Psoas muscle (tissue), 8 donors: ENCODE measurements around the gene MTUS2. TPM values are rescaled to one million over a fixed set of nuclear protein-coding genes. Genes with fewer than 3 reads are reported as not detected.

ENCODE experiments used
- ATAC-seq, 4 donors: fragments of 200-7000 bp; cut with Tn5 transposase; one replicate each; pipeline ENCODE4 v1.9.1; 2020; ENCODE audit warnings: moderate library complexity in 3 of 4, mild to moderate bottlenecking in 2 of 4
- DNase-seq, 2 donors: peaks; one replicate each; pipeline ENCODE4 v3.0.0-alpha.2; 2020
- H3K27ac ChIP-seq: fragments of 200-600 bp; one replicate; pipeline ENCODE4 v1.8.0; 2022
- H3K27me3 ChIP-seq, 3 donors: fragments of 200-600 bp in 1 of 3; one replicate each; pipeline versions ENCODE4 v1.6.1 to v1.8.0; 2013 to 2022; ENCODE audit warnings: low read length in 2 of 3, mild to moderate bottlenecking in 2 of 3, moderate library complexity in 1 of 3; ENCODE audit not compliant: insufficient read depth in 3 of 3
- H3K36me3 ChIP-seq, 2 donors: fragments of 200-600 bp in 1 of 2; one replicate each; pipeline versions ENCODE4 v1.6.1 to v1.8.0; 2013 to 2022; ENCODE audit warnings: low read depth in 1 of 2, mild to moderate bottlenecking in 1 of 2, moderate library complexity in 1 of 2; ENCODE audit not compliant: insufficient read depth in 1 of 2
- H3K4me1 ChIP-seq: fragments of 200-600 bp; one replicate; pipeline ENCODE4 v1.8.0; 2022
- H3K4me3 ChIP-seq: fragments of 200-600 bp; one replicate; pipeline ENCODE4 v1.8.0; 2022; ENCODE audit warnings: mild to moderate bottlenecking
- H3K9me3 ChIP-seq: fragments of 200-600 bp; one replicate; pipeline ENCODE4 v1.8.0; 2022
- CTCF ChIP-seq: fragments of 200-600 bp; IDR thresholded peaks from one replicate; pipeline ENCODE4 v1.8.0; 2022; ENCODE audit warnings: antibody characterized with exemption
- WGBS, 3 donors: extraction: QIAGEN DNeasy Blood & Tissue Kit; methylation state at CpG; one replicate each; pipeline versions ENCODE4 v1.1.6 to v1.1.7; 2013; 5-methylcytosine and 5-hydroxymethylcytosine counted together
- intact Hi-C, 2 donors: fragments of 100-400 bp; cut with DNase I; formaldehyde crosslinking; loops; one replicate each; pipeline versions ENCODE4 v1.11.0 to v1.14.2; 2022
- polyA plus RNA-seq, 3 donors: library from polyadenylated mRNA; stranded (reverse); fragments of 200-250 nt; gene quantifications; one replicate each; pipeline ENCODE4 v1.2.3, GENCODE V29; 2013
- total RNA-seq, 4 donors: library from RNA; stranded (reverse); fragmentation: NEBNext Ultra II Directional in 2 of 4; extraction: Animal tissue kit (Norgen Biotek cat#: 25700) in 2 of 4; gene quantifications; one replicate each; pipeline versions ENCODE4 v1.2.1 to v1.2.4, GENCODE V29; 2021 to 2023
- donor health status: healthy with polysubstance abuse.
- donor health status: DM: no; HTN: no; CAD: no; lungs with moderate emphysema.
- donor health status: Bipolar disorder and iron deficiency.
- donor health status: healthy.
- donor health status: DM: yes; HTN: yes; CAD: no.
- donor health status: DM: no; HTN: no; CAD: no.
- donor health status: DM: no; HTN: no; CAD: no.
- donor health status: DM: yes; HTN: yes; CAD: no.

MTUS2 gene
- total and polyA plus RNA-seq, 7 donors = 0.03 to 0.79 (median 0.14) TPM; not detected in 2

DNA sequence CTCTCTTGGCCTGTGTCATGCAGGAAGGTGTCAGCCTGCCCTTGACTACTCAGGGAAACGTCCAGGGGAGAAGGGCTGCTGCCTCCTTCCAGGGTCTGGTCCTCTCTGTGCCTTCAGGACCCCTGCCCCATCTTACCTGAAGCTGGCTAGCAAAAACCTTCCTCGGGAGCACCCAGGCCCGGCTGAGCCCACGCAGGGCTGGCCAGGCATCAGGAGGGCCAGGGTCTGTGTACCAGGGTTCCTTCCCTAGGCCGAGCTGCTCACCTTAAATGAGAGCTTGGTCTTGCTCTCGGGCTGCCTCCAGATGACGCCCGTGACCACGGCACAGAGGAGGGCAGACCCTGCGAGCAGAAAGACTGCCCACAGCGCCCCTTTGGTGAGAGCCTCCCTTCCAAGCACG lies 696.7 kb downstream of the MTUS2 start:
- intact Hi-C loops = no loop called here
- Histone ChIP-seq H3K27me3 (peaks cover 0 to 11% (median 0%) of the 10 kb centered on the region in 3 donors), H3K4me1 (no peaks in the 10 kb centered on the region), H3K36me3 (no peaks in the 10 kb centered on the region), H3K4me3 (no peak overlapping the region), H3K27ac (no peak overlapping the region), H3K9me3 (no peaks in the 10 kb centered on the region)
- DNase-seq = no peak
- no peak for ATAC-seq
- TF ChIP-seq CTCF = no peak
- 95 to 97% (median 95%) methylated on average over 12 of the region's 12 CpGs for WGBS, 3 donors

- ATAC-seq = no peak
- no peaks in the 10 kb centered on the region for H3K36me3 ChIP-seq
- H3K9me3 ChIP-seq = no peaks in the 10 kb centered on the region
- DNase-seq = no peak
- H3K4me3 ChIP-seq = no peak overlapping the region
- WGBS, 3 donors = 98 to 100% (median 99%) methylated on average over 3 of the region's 3 CpGs
- H3K27ac ChIP-seq = no peak overlapping the region
- intact Hi-C loops = no loop called here
- no peak for TF ChIP-seq CTCF
- peaks cover 0 to 5% (median 0%) of the 10 kb centered on the region in 3 donors for H3K27me3 ChIP-seq
- H3K4me1 ChIP-seq = no peaks in the 10 kb centered on the region
Observed at GRCh38 chr13:29519921-29520320, 699.8 kb downstream of the MTUS2 start.

GRCh38 chr13:29520671-29521070 lies 700.5 kb downstream of the MTUS2 start:
- ATAC-seq (no peak), DNase-seq (no peak)
- Histone ChIP-seq H3K27me3 (no peaks in the 10 kb centered on the region), H3K27ac (no peak overlapping the region), H3K36me3 (no peaks in the 10 kb centered on the region), H3K4me3 (no peak overlapping the region), H3K9me3 (no peaks in the 10 kb centered on the region), H3K4me1 (no peaks in the 10 kb centered on the region)
- intact Hi-C loops = no loop called here
- no peak for TF ChIP-seq CTCF
- WGBS, 3 donors = 49 to 70% (median 52%) methylated on average over 4 of the region's 4 CpGs

GRCh38 chr13:29521336-29521735 lies 701.2 kb downstream of the MTUS2 start:
- no peaks in the 10 kb centered on the region for H3K36me3 ChIP-seq
- ATAC-seq (no peak), DNase-seq (no peak)
- no peaks in the 10 kb centered on the region for H3K4me1 ChIP-seq
- 85 to 92% (median 89%) methylated on average over 14 of the region's 14 CpGs for WGBS, 3 donors
- intact Hi-C loops = no loop called here
- no peak overlapping the region for H3K27ac ChIP-seq
- H3K4me3 ChIP-seq = no peak overlapping the region
- TF ChIP-seq CTCF = no peak
- H3K9me3 ChIP-seq = no peaks in the 10 kb centered on the region
- H3K27me3 ChIP-seq = no peaks in the 10 kb centered on the region

DNA sequence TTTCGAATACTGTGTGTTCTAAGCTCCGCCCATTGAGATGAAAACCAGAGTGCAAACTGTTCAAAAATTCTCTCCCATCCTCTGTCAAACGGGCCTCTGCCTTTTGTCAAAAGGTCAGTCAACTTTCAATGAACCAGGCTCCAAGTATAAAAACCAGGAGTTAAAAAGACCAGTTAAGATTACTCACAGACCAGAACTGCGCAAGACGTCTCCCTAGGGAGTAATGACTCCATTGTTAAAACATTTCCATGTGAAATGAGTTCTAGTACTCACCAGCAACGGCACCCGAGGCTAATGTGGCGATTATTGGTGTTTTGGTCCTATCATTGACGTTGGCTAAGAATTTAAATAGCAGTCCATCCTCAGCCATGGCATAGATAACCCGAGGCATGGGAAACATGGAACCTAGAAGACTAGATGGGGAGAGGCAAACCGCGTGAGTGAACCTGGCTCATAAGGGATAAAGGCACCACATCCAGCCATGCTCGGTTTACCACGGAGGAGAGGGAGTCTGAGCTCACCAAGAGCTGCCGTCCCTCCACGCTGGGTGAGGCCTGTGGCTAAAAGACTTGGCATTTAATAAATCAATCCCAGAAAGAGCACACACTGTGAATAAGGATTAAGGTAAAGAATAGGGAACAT lies 702.0 kb downstream of the MTUS2 start:
- intact Hi-C loops = no loop called here
- H3K27ac ChIP-seq = no peak overlapping the region
- ATAC-seq = peak; percentile 39 to 69 (median 40)

More for the DNA sequence above, 702.0 kb downstream of the MTUS2 start:
- DNase-seq = no peak
- no peak for TF ChIP-seq CTCF
- Histone ChIP-seq H3K27me3 (no peaks in the 10 kb centered on the region), H3K9me3 (no peaks in the 10 kb centered on the region), H3K4me3 (no peak overlapping the region), H3K36me3 (no peaks in the 10 kb centered on the region), H3K4me1 (no peaks in the 10 kb centered on the region)
- 75 to 80% (median 79%) methylated on average over 16 of the region's 16 CpGs for WGBS, 3 donors
